HFF-Myc (cell line): ENCODE data around the gene ZSWIM2.
A peak's percentile ranks its signal among the peaks of the same experiment; 100 is the strongest.

Experiments
- DNase-seq: peaks from one replicate; pipeline ENCODE4 v3.0.0-alpha.2; 2011; ENCODE audit warnings: low read depth; ENCODE audit errors: extremely low read depth
- H3K4me3 ChIP-seq: replicated peaks from 2 replicates; pipeline ENCODE4 v1.5.1; 2011; ENCODE audit warnings: low read depth, mild to moderate bottlenecking, control low read depth, low read length
- TF ChIP-seq, protein P1 (sequence below): IDR thresholded peaks from 2 replicates; pipeline ENCODE4 v1.5.1; 2012; ENCODE audit warnings: mild to moderate bottlenecking, low read depth, low read length, control low read depth; ENCODE audit errors: missing control alignments

Gene ZSWIM2

GRCh38 chr2:186874713-186875112 is 25.7 kb upstream of the ZSWIM2 start:
- no peak for DNase-seq
- TF ChIP-seq, protein P1, sequence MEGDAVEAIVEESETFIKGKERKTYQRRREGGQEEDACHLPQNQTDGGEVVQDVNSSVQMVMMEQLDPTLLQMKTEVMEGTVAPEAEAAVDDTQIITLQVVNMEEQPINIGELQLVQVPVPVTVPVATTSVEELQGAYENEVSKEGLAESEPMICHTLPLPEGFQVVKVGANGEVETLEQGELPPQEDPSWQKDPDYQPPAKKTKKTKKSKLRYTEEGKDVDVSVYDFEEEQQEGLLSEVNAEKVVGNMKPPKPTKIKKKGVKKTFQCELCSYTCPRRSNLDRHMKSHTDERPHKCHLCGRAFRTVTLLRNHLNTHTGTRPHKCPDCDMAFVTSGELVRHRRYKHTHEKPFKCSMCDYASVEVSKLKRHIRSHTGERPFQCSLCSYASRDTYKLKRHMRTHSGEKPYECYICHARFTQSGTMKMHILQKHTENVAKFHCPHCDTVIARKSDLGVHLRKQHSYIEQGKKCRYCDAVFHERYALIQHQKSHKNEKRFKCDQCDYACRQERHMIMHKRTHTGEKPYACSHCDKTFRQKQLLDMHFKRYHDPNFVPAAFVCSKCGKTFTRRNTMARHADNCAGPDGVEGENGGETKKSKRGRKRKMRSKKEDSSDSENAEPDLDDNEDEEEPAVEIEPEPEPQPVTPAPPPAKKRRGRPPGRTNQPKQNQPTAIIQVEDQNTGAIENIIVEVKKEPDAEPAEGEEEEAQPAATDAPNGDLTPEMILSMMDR: no peak
- no peak overlapping the region for H3K4me3 ChIP-seq

GRCh38 chr2:186871881-186872280 is 22.9 kb upstream of the ZSWIM2 start:
- DNase-seq: no peak
- H3K4me3 ChIP-seq: no peak overlapping the region
- TF ChIP-seq, protein P1: no peak

GRCh38 chr2:186868344-186868743 is 19.4 kb upstream of the ZSWIM2 start:
- DNase-seq: no peak
- TF ChIP-seq, protein P1: no peak
- H3K4me3 ChIP-seq: no peak overlapping the region

- TF ChIP-seq, protein P1: peak; percentile 36
- H3K4me3 ChIP-seq: no peak overlapping the region
- peak; percentile 21 for DNase-seq
These were observed 14.1 kb upstream of the ZSWIM2 start for GRCh38 chr2:186862869-186863709.

DNA sequence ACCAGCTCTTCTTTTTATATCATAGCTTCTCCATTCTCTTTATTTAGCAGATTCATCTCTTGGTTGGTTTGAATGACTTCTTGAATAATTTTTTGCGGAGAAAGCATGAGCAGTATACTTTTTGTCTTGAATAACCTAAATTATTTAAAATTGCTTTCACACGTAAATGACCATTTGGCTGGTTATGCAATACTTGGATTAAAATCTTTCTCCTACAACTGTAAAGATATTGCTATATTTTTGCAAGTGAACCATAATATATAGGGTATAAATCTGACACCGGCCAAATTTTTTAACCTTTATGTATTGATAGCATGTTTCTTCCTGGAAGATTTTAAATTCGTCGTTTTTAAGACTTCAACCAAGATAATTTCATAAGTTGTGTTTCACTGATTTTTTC is 6.2 kb upstream of the ZSWIM2 start:
- no peak overlapping the region for H3K4me3 ChIP-seq
- TF ChIP-seq, protein P1: no peak
- no peak for DNase-seq

DNA sequence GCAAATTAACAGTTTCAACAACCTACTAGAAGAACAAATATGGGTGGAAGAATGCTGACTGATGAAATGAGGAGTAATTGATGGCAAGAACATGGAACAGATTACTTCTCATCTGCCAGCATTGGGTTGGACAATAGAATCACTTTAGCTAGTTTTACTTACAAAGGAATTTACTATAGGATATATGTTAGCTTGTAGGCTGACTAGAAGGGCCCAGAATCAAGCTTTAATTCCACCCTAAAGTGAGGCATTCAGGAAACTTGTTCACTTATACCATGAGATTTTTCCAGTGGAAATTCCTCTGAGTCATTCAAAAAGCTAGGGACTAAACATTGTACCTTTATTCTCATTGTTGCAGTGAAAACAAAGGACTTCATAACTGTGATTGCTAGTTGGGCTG is 5.0 kb upstream of the ZSWIM2 start:
- DNase-seq: no peak
- TF ChIP-seq, protein P1: no peak
- H3K4me3 ChIP-seq: no peak overlapping the region
